Heart left ventricle (tissue), 13 donors: ENCODE measurements around the gene AGRN.

Source experiments
- CTCF ChIP-seq, 12 donors: fragments of 200-600 bp; sonication (generic) in 4 of 12; IDR thresholded peaks; one replicate each; pipeline versions ENCODE4 v1.5.0 to v1.8.0; 2018 to 2022; ENCODE audit warnings: antibody characterized with exemption in 12 of 12, mild to moderate bottlenecking in 5 of 12
- POLR2A ChIP-seq, 2 donors: fragments of 450-650 bp; IDR thresholded peaks; one replicate each; pipeline ENCODE4 v1.6.1; 2017; ENCODE audit warnings: antibody characterized with exemption in 2 of 2, mild to moderate bottlenecking in 2 of 2, moderate library complexity in 2 of 2
- donor health status: ischemic (EF 13 %, LVEDD 7.1; RV severe dilation, severe dysfunction).
- donor health status: DM: no; HTN: yes; CAD: no.
- donor health status: DM: no; HTN: no; CAD: no.
- donor health status: ischemic (EF 25% LVEDD 6.9; RV normal size, moderate dysfunction).
- donor health status: ischemic (EF 25% LVEDD 5.7; RV mildly dilated, moderate dysfunction).
- donor health status: ischemic (EF 35%, LVEDD 5.7; RV mildly dilated, moderate dysfunction).
- donor health status: nonischemic (EF 11% LVEDD 7.7; RV severe dilation, severe dysfunction).
- donor health status: DM: yes; HTN: yes; CAD: no.
- donor health status: PGD.
- donor health status: ischemic (EF 29% LVEDD 5.4; RV normal size, mild dysfunction).
- donor health status: nonischemic (EF 23%, LVEDD 6.1; RV moderate dilation, normal function).

DNA sequence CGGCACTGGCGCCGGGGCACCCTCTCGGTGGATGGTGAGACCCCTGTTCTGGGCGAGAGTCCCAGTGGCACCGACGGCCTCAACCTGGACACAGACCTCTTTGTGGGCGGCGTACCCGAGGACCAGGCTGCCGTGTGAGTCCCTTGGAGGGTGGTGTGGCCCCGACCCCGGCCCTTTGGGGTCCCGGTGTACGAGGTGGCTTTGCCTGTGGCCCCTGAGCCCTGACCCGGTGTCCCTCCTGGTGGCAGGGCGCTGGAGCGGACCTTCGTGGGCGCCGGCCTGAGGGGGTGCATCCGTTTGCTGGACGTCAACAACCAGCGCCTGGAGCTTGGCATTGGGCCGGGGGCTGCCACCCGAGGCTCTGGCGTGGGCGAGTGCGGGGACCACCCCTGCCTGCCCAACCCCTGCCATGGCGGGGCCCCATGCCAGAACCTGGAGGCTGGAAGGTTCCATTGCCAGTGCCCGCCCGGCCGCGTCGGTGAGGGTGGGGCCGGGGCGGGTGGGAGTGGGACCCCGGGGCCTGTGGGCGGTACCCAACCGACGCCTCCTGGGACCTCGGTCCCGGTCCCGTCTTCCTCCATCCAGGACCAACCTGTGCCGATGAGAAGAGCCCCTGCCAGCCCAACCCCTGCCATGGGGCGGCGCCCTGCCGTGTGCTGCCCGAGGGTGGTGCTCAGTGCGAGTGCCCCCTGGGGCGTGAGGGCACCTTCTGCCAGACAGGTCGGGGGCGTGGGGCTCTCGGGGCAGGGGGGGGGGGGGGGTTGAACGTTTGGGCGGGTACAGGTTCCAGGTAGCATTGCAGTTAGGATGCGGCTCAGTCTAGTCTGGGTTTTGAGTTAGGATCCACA lies 29.6 kb downstream of the AGRN start:
- TF ChIP-seq CTCF (IDR thresholded peaks at IDR 0.05), result no peak
- TF ChIP-seq POLR2A (IDR thresholded peaks at IDR 0.05), result no peak
